Neutrophil (primary cell): Measurements from ENCODE around the gene MAP1B.

Experiments used
- H3K27ac ChIP-seq: fragments of 200-600 bp; sonication (generic); 2 replicates; pipeline ENCODE4 v1.5.1; 2016; ENCODE audit warnings: mild to moderate bottlenecking, moderate library complexity
- H3K27me3 ChIP-seq: fragments of 200-600 bp; sonication (generic); 2 replicates; pipeline ENCODE4 v1.6.0; 2016; ENCODE audit warnings: mild to moderate bottlenecking
- H3K36me3 ChIP-seq: fragments of 200-600 bp; sonication (generic); 2 replicates; pipeline ENCODE4 v1.5.1; 2017
- H3K4me1 ChIP-seq, 2 experiments: fragments of 200-600 bp in 1 of 2; sonication (generic) in 1 of 2; 1 replicate in 1 of 2; 2 replicates in 1 of 2; pipeline versions ENCODE4 v1.5.1 to v1.6.1; 2013 to 2016; ENCODE audit warnings: low read depth in 1 of 2, low read length in 1 of 2, mild to moderate bottlenecking in 1 of 2, moderate library complexity in 1 of 2; ENCODE audit not compliant: control insufficient read depth in 1 of 2, insufficient read depth in 1 of 2
- H3K4me3 ChIP-seq, 2 experiments: fragments of 200-600 bp in 1 of 2; sonication (generic) in 1 of 2; 1 replicate in 1 of 2; 2 replicates in 1 of 2; pipeline ENCODE4 v1.5.1; 2013 to 2016; ENCODE audit warnings: low read depth in 1 of 2, low read length in 1 of 2, mild to moderate bottlenecking in 1 of 2, moderate library complexity in 1 of 2
- H3K9me3 ChIP-seq: fragments of 200-600 bp; sonication (generic); 2 replicates; pipeline ENCODE4 v1.5.1; 2016
- CTCF ChIP-seq: fragments of 200-600 bp; sonication (generic); IDR thresholded peaks from 2 replicates; pipeline ENCODE4 v1.5.1; 2016; ENCODE audit warnings: antibody characterized with exemption

MAP1B gene

GRCh38 chr5:72066705-72067107 is 40.6 kb upstream of the MAP1B start:
- H3K27me3 ChIP-seq, result no peaks in the 10 kb centered on the region
- no peaks in the 10 kb centered on the region for H3K9me3 ChIP-seq
- H3K4me3 ChIP-seq, result no peak overlapping the region
- no peaks in the 10 kb centered on the region for H3K36me3 ChIP-seq
- H3K27ac ChIP-seq, result no peak overlapping the region
- no peak for TF ChIP-seq CTCF
- H3K4me1 ChIP-seq, result no peaks in the 10 kb centered on the region

DNA sequence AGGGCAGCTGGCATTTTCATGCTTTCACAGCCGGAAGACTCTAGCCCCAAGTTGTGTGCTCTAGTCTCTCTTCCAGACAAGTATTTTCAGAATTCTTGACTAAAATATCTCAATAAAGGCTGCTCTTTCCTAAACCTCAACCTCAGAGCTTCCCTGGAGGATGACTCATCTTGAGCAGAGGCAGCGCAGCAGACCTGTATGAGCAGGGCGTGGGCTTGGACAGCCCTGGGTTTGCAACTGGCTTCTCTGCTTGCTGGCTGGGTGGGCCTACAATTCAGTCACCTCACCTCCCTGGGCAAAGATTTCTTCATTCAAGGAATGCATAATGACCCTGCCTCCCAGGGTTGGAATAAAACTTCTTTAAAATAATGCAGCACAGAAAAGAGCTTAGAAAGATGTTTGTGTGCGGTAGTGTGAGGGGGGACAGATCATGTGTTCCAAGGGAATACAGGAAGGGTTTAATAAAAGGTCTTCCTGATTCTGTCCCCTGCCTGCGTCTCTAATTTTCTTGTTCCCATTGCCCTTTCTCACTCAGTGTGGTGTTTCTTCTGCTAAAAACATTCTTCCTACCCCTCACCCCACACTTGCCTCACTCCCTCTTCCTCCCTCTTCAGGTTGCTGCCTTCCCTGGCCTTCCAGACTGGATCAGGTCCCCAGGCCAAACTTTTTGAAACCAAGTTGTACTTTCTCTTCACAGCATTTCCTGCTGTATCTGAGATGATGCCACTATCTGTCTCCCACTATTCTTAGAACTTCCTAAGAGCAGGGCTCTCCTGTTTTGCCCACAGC is 39.4 kb upstream of the MAP1B start:
- Histone ChIP-seq H3K9me3 (no peaks in the 10 kb centered on the region), H3K4me1 (no peaks in the 10 kb centered on the region), H3K4me3 (no peak overlapping the region), H3K27me3 (no peaks in the 10 kb centered on the region), H3K27ac (no peak overlapping the region), H3K36me3 (no peaks in the 10 kb centered on the region)
- TF ChIP-seq CTCF, result no peak

DNA sequence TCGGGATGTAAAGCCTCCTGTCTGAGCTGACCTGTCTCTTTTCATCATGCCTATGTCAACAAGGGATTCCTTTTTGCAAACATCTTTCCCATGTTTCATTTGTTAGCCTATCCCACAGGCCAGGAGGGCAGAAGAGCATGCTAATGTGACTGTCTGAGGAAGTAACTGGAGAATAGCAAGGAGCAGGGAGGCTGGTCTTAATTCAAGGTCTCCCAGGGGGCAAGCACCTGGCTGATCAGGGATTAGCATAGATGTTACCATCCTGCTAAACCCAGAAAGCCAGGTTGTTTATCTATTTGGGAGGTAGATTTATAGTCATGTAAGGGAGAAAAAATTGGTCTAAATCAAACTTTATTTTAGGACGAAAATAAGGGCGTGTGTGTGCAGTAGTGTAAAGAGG is 36.7 kb upstream of the MAP1B start:
- Histone ChIP-seq H3K4me3 (no peak overlapping the region), H3K36me3 (no peaks in the 10 kb centered on the region), H3K4me1 (no peaks in the 10 kb centered on the region), H3K27me3 (no peaks in the 10 kb centered on the region), H3K27ac (no peak overlapping the region), H3K9me3 (no peaks in the 10 kb centered on the region)
- TF ChIP-seq CTCF, result no peak

- Histone ChIP-seq H3K9me3 (no peaks in the 10 kb centered on the region), H3K4me1 (no peaks in the 10 kb centered on the region), H3K4me3 (no peak overlapping the region), H3K27me3 (peaks cover 8% of the 10 kb centered on the region), H3K36me3 (no peaks in the 10 kb centered on the region), H3K27ac (no peak overlapping the region)
- no peak for TF ChIP-seq CTCF
Measured at GRCh38 chr5:72071906-72072305, 35.4 kb upstream of the MAP1B start.

GRCh38 chr5:72074251-72074650 is 33.0 kb upstream of the MAP1B start:
- Histone ChIP-seq H3K4me1 (no peaks in the 10 kb centered on the region), H3K4me3 (no peak overlapping the region), H3K27ac (no peak overlapping the region), H3K9me3 (no peaks in the 10 kb centered on the region), H3K36me3 (no peaks in the 10 kb centered on the region), H3K27me3 (peaks cover 16% of the 10 kb centered on the region)
- no peak for TF ChIP-seq CTCF
